KOPT-K1 (cell line): ENCODE data around the gene DEDD2.

ENCODE experiments used
- H3K27ac ChIP-seq: fragments of 200-600 bp; sonication (generic); 2 replicates; pipeline ENCODE4 v1.5.1; 2016; ENCODE audit warnings: antibody characterized with exemption, mild to moderate bottlenecking, low read depth, low read length; ENCODE audit not compliant: poor library complexity, severe bottlenecking
- H3K36me3 ChIP-seq: fragments of 200-600 bp; sonication (generic); 2 replicates; pipeline ENCODE4 v1.5.1; 2017; ENCODE audit warnings: antibody characterized with exemption, mild to moderate bottlenecking, low read length, moderate library complexity; ENCODE audit not compliant: insufficient read depth
- H3K9me3 ChIP-seq: fragments of 200-600 bp; sonication (generic); 2 replicates; pipeline ENCODE4 v1.5.1; 2017; ENCODE audit warnings: antibody characterized with exemption, low read length, mild to moderate bottlenecking; ENCODE audit not compliant: insufficient read depth, poor library complexity, severe bottlenecking

Gene DEDD2

GRCh38 chr19:42176990-42177685 is 40.3 kb downstream of the DEDD2 start:
- no peaks in the 10 kb centered on the region for H3K9me3 ChIP-seq
- no peak overlapping the region for H3K27ac ChIP-seq

GRCh38 chr19:42176649-42176989 is 40.9 kb downstream of the DEDD2 start:
- no peaks in the 10 kb centered on the region for H3K36me3 ChIP-seq
- H3K9me3 ChIP-seq = no peaks in the 10 kb centered on the region
- no peak overlapping the region for H3K27ac ChIP-seq

More at GRCh38 chr19:42176990-42177685, 40.3 kb downstream of the DEDD2 start:
- H3K36me3 ChIP-seq = no peaks in the 10 kb centered on the region

GRCh38 chr19:42175952-42176648 is 41.4 kb downstream of the DEDD2 start:
- no peaks in the 10 kb centered on the region for H3K9me3 ChIP-seq
- no peak overlapping the region for H3K27ac ChIP-seq
- H3K36me3 ChIP-seq = no peaks in the 10 kb centered on the region

GRCh38 chr19:42174958-42175734 is 42.3 kb downstream of the DEDD2 start:
- Histone ChIP-seq H3K9me3 (no peaks in the 10 kb centered on the region), H3K36me3 (no peaks in the 10 kb centered on the region), H3K27ac (no peak overlapping the region)

- Histone ChIP-seq H3K9me3 (no peaks in the 10 kb centered on the region), H3K36me3 (no peaks in the 10 kb centered on the region), H3K27ac (no peak overlapping the region)
These were observed 43.3 kb downstream of the DEDD2 start for GRCh38 chr19:42174188-42174587.

- no peaks in the 10 kb centered on the region for H3K9me3 ChIP-seq
- no peaks in the 10 kb centered on the region for H3K36me3 ChIP-seq
- no peak overlapping the region for H3K27ac ChIP-seq
These were observed 43.8 kb downstream of the DEDD2 start for GRCh38 chr19:42173695-42174094.

GRCh38 chr19:42172261-42172660 is 45.2 kb downstream of the DEDD2 start:
- no peaks in the 10 kb centered on the region for H3K9me3 ChIP-seq
- no peaks in the 10 kb centered on the region for H3K36me3 ChIP-seq
- no peak overlapping the region for H3K27ac ChIP-seq

GRCh38 chr19:42170715-42171114 is 46.8 kb downstream of the DEDD2 start:
- H3K9me3 ChIP-seq = no peaks in the 10 kb centered on the region
- H3K27ac ChIP-seq = no peak overlapping the region
- H3K36me3 ChIP-seq = no peaks in the 10 kb centered on the region

GRCh38 chr19:42169486-42170413 is 47.7 kb downstream of the DEDD2 start:
- H3K27ac ChIP-seq = no peak overlapping the region
- H3K36me3 ChIP-seq = no peaks in the 10 kb centered on the region
- no peaks in the 10 kb centered on the region for H3K9me3 ChIP-seq

GRCh38 chr19:42168206-42168605 is 49.3 kb downstream of the DEDD2 start:
- H3K27ac ChIP-seq = no peak overlapping the region
- H3K9me3 ChIP-seq = no peaks in the 10 kb centered on the region
- no peaks in the 10 kb centered on the region for H3K36me3 ChIP-seq

GRCh38 chr19:42166316-42166715 is 51.2 kb downstream of the DEDD2 start:
- Histone ChIP-seq H3K36me3 (no peaks in the 10 kb centered on the region), H3K9me3 (no peaks in the 10 kb centered on the region), H3K27ac (no peak overlapping the region)

GRCh38 chr19:42165146-42165545 is 52.3 kb downstream of the DEDD2 start:
- H3K27ac ChIP-seq = no peak overlapping the region
- no peaks in the 10 kb centered on the region for H3K36me3 ChIP-seq
- H3K9me3 ChIP-seq = no peaks in the 10 kb centered on the region

GRCh38 chr19:42161616-42162263 is 55.7 kb downstream of the DEDD2 start:
- Histone ChIP-seq H3K36me3 (no peaks in the 10 kb centered on the region), H3K27ac (no peak overlapping the region), H3K9me3 (no peaks in the 10 kb centered on the region)

- Histone ChIP-seq H3K36me3 (no peaks in the 10 kb centered on the region), H3K9me3 (no peaks in the 10 kb centered on the region), H3K27ac (no peak overlapping the region)
These were observed 57.5 kb downstream of the DEDD2 start for GRCh38 chr19:42159942-42160341.
